ENCODE results near the gene CD79B.

Gene CD79B

GRCh38 chr17:63880706-63881105, 51.4 kb downstream of the CD79B start:
- DNase-seq, result no peak
